K562 (cell line): ENCODE results near the gene FBXW8. TPM values are rescaled to one million over a fixed set of nuclear protein-coding genes. Genes with fewer than 3 reads are reported as not detected.

Source experiments
- ATAC-seq: fragments of 200-7000 bp; cut with Tn5 transposase; 3 replicates; pipeline ENCODE4 v1.9.1; 2020; ENCODE audit warnings: moderate library complexity
- BruUV-seq: library from RNA; stranded (reverse); fragments of 400-500 nt; replicated peaks from 2 replicates; lab custom pipeline; 2021; lab: Mats Ljungman, UMichigan
- CTCF ChIA-PET: fragments of 300-600 bp; formaldehyde crosslinking; extraction: SDS; loops from one replicate; lab custom pipeline; 2021; ENCODE audit warnings: low intra/inter-chr PET ratio; lab: Yijun Ruan, JAX
- POLR2A ChIA-PET: fragments of 300-600, 350-650 bp; sonication (Branson Sonifier 250); formaldehyde crosslinking; extraction: SDS; loops from one replicate; lab custom pipeline; 2021; ENCODE audit warnings: antibody characterized with exemption, inconsistent platforms; lab: Yijun Ruan, JAX
- DNase-seq, 4 experiments: peaks; one replicate each; pipeline versions ENCODE4 v3.0.0 to v3.0.0-alpha.2; 2011 to 2018; ENCODE audit warnings: low spot score in 3 of 4, mixed read lengths in 3 of 4; ENCODE audit errors: extremely low read depth in 1 of 4
- FAIRE-seq: peaks from 2 replicates; lab custom pipeline; 2011; peaks lifted over from hg19 to GRCh38; lab: Jason Lieb, UNC
- H2AFZ ChIP-seq: 2 replicates; pipeline ENCODE4 v1.6.0; 2011; ENCODE audit warnings: low read depth, low read length, control low read depth, inconsistent platforms
- H3K27ac ChIP-seq: fragments of 200-600 bp; 3 replicates; pipeline ENCODE4 v1.8.0; 2011; ENCODE audit warnings: low read depth, mild to moderate bottlenecking, control low read depth, inconsistent platforms, low read length, moderate library complexity, mixed read lengths; ENCODE audit errors: extremely low read depth
- H3K27me3 ChIP-seq, 2 experiments: fragments of 300-600 bp in 1 of 2; 2 replicates in 1 of 2; 3 replicates in 1 of 2; pipeline versions ENCODE4 v1.6.0 to v1.8.0; 2011; ENCODE audit warnings: inconsistent platforms in 2 of 2, low read length in 2 of 2, mild to moderate bottlenecking in 1 of 2, mixed read lengths in 1 of 2, moderate library complexity in 1 of 2; ENCODE audit not compliant: control insufficient read depth in 2 of 2, insufficient read depth in 2 of 2
- H3K36me3 ChIP-seq: fragments of 300-600 bp; 3 replicates; pipeline ENCODE4 v1.8.0; 2011; ENCODE audit warnings: mild to moderate bottlenecking, low read length, inconsistent platforms; ENCODE audit not compliant: control insufficient read depth, insufficient read depth
- H3K4me1 ChIP-seq, 2 experiments: fragments of 200-600 bp in 1 of 2; replicated peaks in 1 of 2; 2 replicates in 1 of 2; 3 replicates in 1 of 2; pipeline versions ENCODE4 v1.5.1 to v1.8.0; 2011; ENCODE audit warnings: inconsistent platforms in 2 of 2, low read length in 2 of 2, mild to moderate bottlenecking in 1 of 2, mixed read lengths in 1 of 2, moderate library complexity in 1 of 2; ENCODE audit not compliant: control insufficient read depth in 2 of 2, insufficient read depth in 2 of 2
- H3K4me2 ChIP-seq: 2 replicates; pipeline ENCODE4 v1.6.1; 2011; ENCODE audit warnings: low read length, control low read depth, inconsistent platforms, mixed read lengths; ENCODE audit not compliant: insufficient read depth
- H3K4me3 ChIP-seq: fragments of 200-600 bp; sonication (generic), shearing (Covaris generic); 2 replicates; pipeline ENCODE4 v1.5.1; 2016; ENCODE audit warnings: control low read depth, inconsistent platforms
- H3K79me2 ChIP-seq: fragments of 200-600 bp; 3 replicates; pipeline ENCODE4 v1.8.0; 2011; ENCODE audit warnings: low read length, inconsistent platforms; ENCODE audit not compliant: control insufficient read depth, insufficient read depth
- H3K9ac ChIP-seq, 2 experiments: 2 replicates each; pipeline versions ENCODE4 v1.6.0 to v1.6.1; 2011; ENCODE audit warnings: low read depth in 2 of 2, low read length in 2 of 2, control low read depth in 1 of 2, inconsistent platforms in 1 of 2, mild to moderate bottlenecking in 1 of 2, mixed read lengths in 1 of 2; ENCODE audit not compliant: insufficient read depth in 1 of 2
- H3K9me1 ChIP-seq: one replicate; pipeline ENCODE4 v1.6.0; 2011; ENCODE audit warnings: inconsistent platforms, mild to moderate bottlenecking, low read length, moderate library complexity; ENCODE audit not compliant: control insufficient read depth, insufficient read depth
- H3K9me3 ChIP-seq: replicated peaks from 2 replicates; pipeline ENCODE4 v1.5.1; 2011; ENCODE audit warnings: low read depth, low read length, inconsistent platforms; ENCODE audit not compliant: control insufficient read depth, insufficient read depth
- H4K20me1 ChIP-seq: replicated peaks from 2 replicates; pipeline ENCODE4 v1.6.1; 2011; ENCODE audit warnings: low read length, inconsistent platforms, mixed read lengths; ENCODE audit not compliant: control insufficient read depth, insufficient read depth
- CHD4 ChIP-seq: fragments of 200-600 bp; sonication (generic); IDR thresholded peaks from 3 replicates; pipeline ENCODE4 v1.6.1; 2012; ENCODE audit warnings: low read depth, mild to moderate bottlenecking, mixed read lengths, low read length, inconsistent platforms; ENCODE audit not compliant: insufficient read depth, insufficient replicate concordance, poor library complexity, severe bottlenecking
- GABPA ChIP-seq: fragments of 200-800 bp; sonication (Bioruptor generic); conservative IDR thresholded peaks from 2 replicates; pipeline ENCODE4 v1.6.1; 2016; ENCODE audit warnings: low read depth, missing genetic modification characterization, missing compliant biosample characterization
- HDAC6 ChIP-seq: IDR thresholded peaks from 2 replicates; pipeline ENCODE4 v1.6.1; 2012; ENCODE audit warnings: low read depth, mild to moderate bottlenecking, control low read depth, inconsistent platforms, low read length, moderate library complexity
- NCOA1 ChIP-seq: fragments of 450-650 bp; IDR thresholded peaks from 2 replicates; pipeline ENCODE4 v1.6.1; 2016; ENCODE audit warnings: low read depth
- PML ChIP-seq: IDR thresholded peaks from 2 replicates; pipeline ENCODE4 v1.6.1; 2012; ENCODE audit warnings: low read length, inconsistent platforms
- POLR2AphosphoS2 ChIP-seq: IDR thresholded peaks from 2 replicates; pipeline ENCODE4 v1.6.1; 2012; ENCODE audit warnings: low read length, improper control_type of control experiment
- TRIM28 ChIP-seq: fragments of 450-650 bp; IDR thresholded peaks from 2 replicates; pipeline ENCODE4 v1.6.1; 2017
- ZNF740 ChIP-seq, 3 experiments: fragments of 200-800 bp in 1 of 3; sonication (Bioruptor generic) in 1 of 3; sonication (generic) in 1 of 3; formaldehyde crosslinking in 1 of 3; IDR thresholded peaks; 2 replicates each; pipeline versions ENCODE4 v1.6.1 to v1.8.0; 2016 to 2022; ENCODE audit warnings: mild to moderate bottlenecking in 2 of 3, missing compliant biosample characterization in 2 of 3, missing genetic modification characterization in 2 of 3, missing genetic modification reagents in 1 of 3
- in situ Hi-C: fragments of 300-500 bp; cut with MboI; formaldehyde crosslinking; loops from 4 replicates; pipeline ENCODE4 v1.15.0; 2018; ENCODE audit warnings: inconsistent platforms, mixed read lengths
- intact Hi-C: fragments of 100-400 bp; cut with micrococcal nuclease; formaldehyde crosslinking; loops from 2 replicates; pipeline ENCODE4 v1.14.2; 2022
- polyA plus RNA-seq, 8 experiments: library from polyadenylated mRNA; depleted of rRNA in 4 of 8; stranded (reverse) in 5 of 8; unstranded in 3 of 8; fragments of >200 nt; fragmentation: Nextera tagmentation in 2 of 8; fragmentation: Illumina TruSeq in 1 of 8; extraction: Ambion mirVana in 2 of 8; extraction: Trizol in 1 of 8; gene quantifications; 2 replicates each; pipeline versions ENCODE4 v1.2.1 to v1.2.3, GENCODE V29; 2011 to 2014; ENCODE audit warnings: inconsistent platforms in 1 of 8, missing spikeins in 1 of 8
- total RNA-seq, 7 experiments: library from RNA; depleted of rRNA in 6 of 7; stranded (reverse); fragments of >200 nt in 6 of 7; fragmentation: Illumina TruSeq in 2 of 7; extraction: Trizol in 2 of 7; gene quantifications; 2 replicates each; pipeline versions ENCODE4 v1.2.1 to v1.2.3, GENCODE V29; 2011 to 2021; ENCODE audit warnings: low replicate concordance in 1 of 7

Gene FBXW8
- total and polyA plus RNA-seq, 9 of the 15 experiments (the other 6 are each of a cell fraction or from before 2014, with no cell fraction given): 0.58 to 8.3 (median 4.4) TPM

GRCh38 chr12:117015811-117016210 is 105.1 kb downstream of the FBXW8 start:
- BruUV-seq: no TSS peak
- Histone ChIP-seq H3K9me3 (0 out of 2 replicates have a peak, but pooled peaks cover 2% of the 10 kb centered on the region), H4K20me1 (no peaks in the 10 kb centered on the region), H3K27ac (no peak overlapping the region), H3K36me3 (0 out of 3 replicates have a peak, but pooled peaks cover 3% of the 10 kb centered on the region), H3K4me1 (no peaks in the 10 kb centered on the region), H3K4me3 (no peak overlapping the region), H3K9ac (no peak overlapping the region), H3K9me1 (no peaks in the 10 kb centered on the region)
- FAIRE-seq (no peak), ATAC-seq (no peak), DNase-seq (no peak)
- intact Hi-C loops: no loop called here
- in situ Hi-C loops: no loop called here
- CTCF ChIA-PET: interaction anchor here (0.7 kb wide), 1 partner anchor 388 kb away, joined by 3 read pairs; no protein-coding TSS in a partner anchor
- no peak for TF ChIP-seq TRIM28
- no peak for TF ChIP-seq CHD4
- TF ChIP-seq NCOA1: no peak
- TF ChIP-seq ZNF740 (CRISPR knock-in tag; IDR thresholded peaks at IDR 0.05): no peak
- TF ChIP-seq ZNF740 (tag; IDR thresholded peaks at IDR 0.05): no peak
- no peak for TF ChIP-seq POLR2AphosphoS2
- TF ChIP-seq PML: no peak
- TF ChIP-seq HDAC6: no peak
- no peak for TF ChIP-seq GABPA (tag)
- TF ChIP-seq, all 486 proteins: peak for 0
- Histone ChIP-seq H3K4me2 (no peak overlapping the region), H3K27me3 (no peaks in the 10 kb centered on the region), H3K79me2 (no peaks in the 10 kb centered on the region), H2AFZ (no peak overlapping the region)
- POLR2A ChIA-PET: interaction anchor here (0.7 kb wide), 1 partner anchor 852 kb away, joined by 4 read pairs; no protein-coding TSS in a partner anchor
